Measurements from ENCODE around the gene SYNPR. TPM values are rescaled to one million over a fixed set of nuclear protein-coding genes. Genes with fewer than 3 reads are reported as not detected.

Gene SYNPR
- total RNA-seq, 1 experiment from 2014 or later: 0.17 TPM

DNA sequence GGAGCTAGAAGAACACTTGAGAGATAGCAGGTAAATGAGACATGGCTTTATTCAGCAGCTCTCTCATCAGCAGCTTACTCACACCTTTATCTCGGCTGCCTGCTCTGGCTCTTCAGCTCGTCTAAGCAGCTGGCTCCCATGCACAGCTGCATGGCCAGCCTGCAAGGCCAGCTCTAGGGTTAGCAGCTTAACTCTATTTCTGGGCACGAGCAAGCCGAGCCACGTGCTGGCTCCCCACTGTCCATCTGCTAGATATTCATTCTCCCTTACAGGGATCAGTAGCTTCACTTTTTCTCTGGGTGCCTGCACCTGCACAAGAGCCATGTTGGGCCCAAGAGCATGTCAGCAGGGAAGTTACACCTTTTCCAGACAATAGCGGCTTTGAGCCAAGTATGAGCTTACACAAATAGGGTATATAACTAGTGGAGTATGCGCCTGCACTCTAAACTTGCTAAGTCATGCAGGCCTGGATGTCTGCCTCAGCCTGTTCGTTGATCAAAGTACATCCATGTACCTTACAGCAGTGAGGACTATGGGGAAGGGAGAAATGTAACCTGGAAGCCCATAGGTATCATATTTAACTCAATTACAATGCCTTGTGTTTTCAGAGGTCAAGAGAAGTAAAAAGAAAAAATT is 199.5 kb downstream of the SYNPR start:
- H3T11ph ChIP-seq (ENCODE audit: low read length): no peak overlapping the region
- H2BK5ac ChIP-seq (ENCODE audit: insufficient read length, low read length): no peak overlapping the region
- no peak for DNase-seq
- no peak overlapping the region for H2BK15ac ChIP-seq (ENCODE audit: low read depth, low read length)
- H4K5ac ChIP-seq (ENCODE audit: insufficient read length, low read depth, low read length): no peak overlapping the region
- no peak overlapping the region for H2BK12ac ChIP-seq (ENCODE audit: insufficient read length, low read depth, low read length)
- peaks cover 0 to 5% of the 10 kb centered on the region in 2 experiments; a peak in 2 of 4 replicates for H3K4me1 Mint-ChIP-seq
- TF ChIP-seq, protein P1, sequence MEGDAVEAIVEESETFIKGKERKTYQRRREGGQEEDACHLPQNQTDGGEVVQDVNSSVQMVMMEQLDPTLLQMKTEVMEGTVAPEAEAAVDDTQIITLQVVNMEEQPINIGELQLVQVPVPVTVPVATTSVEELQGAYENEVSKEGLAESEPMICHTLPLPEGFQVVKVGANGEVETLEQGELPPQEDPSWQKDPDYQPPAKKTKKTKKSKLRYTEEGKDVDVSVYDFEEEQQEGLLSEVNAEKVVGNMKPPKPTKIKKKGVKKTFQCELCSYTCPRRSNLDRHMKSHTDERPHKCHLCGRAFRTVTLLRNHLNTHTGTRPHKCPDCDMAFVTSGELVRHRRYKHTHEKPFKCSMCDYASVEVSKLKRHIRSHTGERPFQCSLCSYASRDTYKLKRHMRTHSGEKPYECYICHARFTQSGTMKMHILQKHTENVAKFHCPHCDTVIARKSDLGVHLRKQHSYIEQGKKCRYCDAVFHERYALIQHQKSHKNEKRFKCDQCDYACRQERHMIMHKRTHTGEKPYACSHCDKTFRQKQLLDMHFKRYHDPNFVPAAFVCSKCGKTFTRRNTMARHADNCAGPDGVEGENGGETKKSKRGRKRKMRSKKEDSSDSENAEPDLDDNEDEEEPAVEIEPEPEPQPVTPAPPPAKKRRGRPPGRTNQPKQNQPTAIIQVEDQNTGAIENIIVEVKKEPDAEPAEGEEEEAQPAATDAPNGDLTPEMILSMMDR (conservative IDR thresholded peaks at IDR 0.05): no peak
- no peak overlapping the region for H2AK5ac ChIP-seq (ENCODE audit: insufficient read length, low read length)
- H3K9me3 ChIP-seq (ENCODE audit: control insufficient read depth, low read depth, low read length): no peaks in the 10 kb centered on the region
- no peaks in the 10 kb centered on the region; a peak in 1 of 5 replicates for H3K9me3 Mint-ChIP-seq
- H3K4me3 Mint-ChIP-seq: no peak overlapping the region
- H3K79me1 ChIP-seq (ENCODE audit: insufficient read depth, low read depth, low read length, poor library complexity, severe bottlenecking): no peaks in the 10 kb centered on the region
- H3K27ac ChIP-seq (ENCODE audit: insufficient read length, low read depth, low read length): no peak overlapping the region
- H3K4me1 ChIP-seq (ENCODE audit: insufficient read depth, low read length): no peaks in the 10 kb centered on the region
- no peak overlapping the region for H3K23ac ChIP-seq (ENCODE audit: insufficient read length, low read depth, low read length)
- H2BK120ac ChIP-seq (ENCODE audit: low read depth, low read length, poor library complexity, severe bottlenecking): no peak overlapping the region
- no peak overlapping the region for H4K91ac ChIP-seq (ENCODE audit: insufficient read length, low read depth, low read length)
- no peaks in the 10 kb centered on the region for H3K27me3 ChIP-seq (ENCODE audit: insufficient read depth, low read length)
- no peak overlapping the region for H3K18ac ChIP-seq (ENCODE audit: insufficient read length, low read depth, low read length)
- no peak overlapping the region for H3K4me2 ChIP-seq (ENCODE audit: insufficient read depth, insufficient read length, low read length)
- H3K27me3 Mint-ChIP-seq (ENCODE audit: low read depth): peaks cover 2% of the 10 kb centered on the region
- H3K14ac ChIP-seq (ENCODE audit: insufficient read depth, low read length): no peak overlapping the region
- no peak overlapping the region for H2BK20ac ChIP-seq (ENCODE audit: low read depth, low read length, poor library complexity, severe bottlenecking)
- peaks cover 0 to 3% (median 0%) of the 10 kb centered on the region in 3 experiments; a peak in 3 of 7 replicates for H3K36me3 Mint-ChIP-seq (ENCODE audit: insufficient read depth in 1 of 3, low read depth in 3 of 3)
- no peaks in the 10 kb centered on the region for H3K23me2 ChIP-seq (ENCODE audit: insufficient read length, low read depth, low read length, poor library complexity, severe bottlenecking)
- no peak overlapping the region for H2AFZ ChIP-seq (ENCODE audit: low read length)
- H3K9ac ChIP-seq (ENCODE audit: extremely low read depth, insufficient read length, low read length): no peak overlapping the region
- no CpG with 5 or more reads among the region's 8 CpGs for WGBS (ENCODE audit: extremely low coverage, insufficient read length, low lambda C conversion rate)
- H3K4ac ChIP-seq (ENCODE audit: low read depth, low read length): no peak overlapping the region
- H3K56ac ChIP-seq (ENCODE audit: insufficient read length, low read depth, low read length): no peak overlapping the region
- no peaks in the 10 kb centered on the region for H3K79me2 ChIP-seq (ENCODE audit: insufficient read depth, low read length)
- H4K8ac ChIP-seq (replicated peaks; ENCODE audit: insufficient read length, low read depth, low read length): no peak overlapping the region
- H3K27ac Mint-ChIP-seq: no peak overlapping the region
- H4K20me1 ChIP-seq (ENCODE audit: control insufficient read depth, insufficient read depth, insufficient read length): no peaks in the 10 kb centered on the region

All from H9 (cell line).